Superior temporal gyrus (tissue), 1 donor: ENCODE data around the gene SPATA13.
"Not testable (repeated sequence)": the region's sequence is repeated elsewhere in the genome, so short reads cannot be mapped to it uniquely, and the experiment has no call there.

Experiments
- DNase-seq: peaks from one replicate; pipeline ENCODE4 v3.0.0-alpha.2; 2016; ENCODE audit errors: extremely low spot score

Gene SPATA13

DNA sequence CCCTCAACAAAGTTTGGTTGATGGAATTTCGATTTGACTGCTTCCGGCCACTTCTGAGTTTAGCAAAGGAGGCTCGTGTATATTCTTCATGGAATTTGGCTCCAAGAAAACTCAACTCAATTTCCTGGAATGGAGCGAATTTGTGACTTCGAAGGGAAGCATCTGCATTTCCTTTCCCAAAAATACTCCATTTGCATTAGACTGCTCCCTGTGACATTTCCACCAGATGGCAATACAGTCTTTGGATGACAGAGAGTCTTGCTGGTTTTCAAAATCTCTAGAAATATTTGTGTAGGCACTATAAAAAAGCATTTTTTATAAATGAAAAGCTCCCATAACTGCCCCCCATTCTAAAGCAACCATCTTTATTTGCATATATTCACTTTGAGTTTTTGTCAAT, 152.9 kb downstream of the SPATA13 start:
- DNase-seq: no peak

DNA sequence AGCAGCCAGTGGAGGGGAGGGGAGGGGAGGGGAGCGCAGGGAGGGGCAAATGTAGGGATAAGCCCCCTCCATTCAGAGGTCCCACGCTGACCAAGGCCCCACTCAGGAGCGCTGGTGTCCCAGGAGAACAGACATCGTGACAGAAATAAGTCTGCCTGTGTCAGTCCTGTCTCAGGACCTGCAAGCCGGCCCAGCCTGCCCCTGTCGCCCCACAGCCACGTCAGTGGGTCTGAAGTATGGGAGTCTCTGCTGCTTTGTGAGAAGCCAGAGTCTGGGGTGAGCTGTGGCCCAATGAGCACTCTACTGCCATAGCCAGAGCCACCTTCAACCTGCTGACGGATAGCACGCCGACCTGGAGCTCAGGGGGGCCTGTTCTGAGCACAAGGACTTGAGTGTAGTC, 157.3 kb downstream of the SPATA13 start:
- not testable (repeated sequence) for DNase-seq

DNA sequence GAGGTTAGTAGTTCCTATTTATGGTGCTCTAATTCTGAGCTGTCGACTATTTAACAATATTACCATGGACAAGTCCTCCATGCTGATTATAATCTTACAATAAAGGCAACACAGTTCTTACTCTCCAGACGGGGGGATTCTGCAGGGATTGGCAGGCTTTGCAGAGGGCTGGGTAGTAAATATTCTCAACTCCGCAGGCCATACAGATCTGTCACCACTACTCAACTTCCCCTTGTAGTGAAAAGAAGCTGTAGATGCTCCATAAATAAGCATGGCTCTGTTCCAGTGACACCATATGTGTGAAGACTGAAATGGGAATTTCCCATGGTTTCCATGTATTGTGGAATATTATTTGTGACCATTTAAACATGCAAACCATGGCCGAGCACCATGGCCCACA, 158.4 kb downstream of the SPATA13 start:
- not testable (repeated sequence) for DNase-seq

DNA sequence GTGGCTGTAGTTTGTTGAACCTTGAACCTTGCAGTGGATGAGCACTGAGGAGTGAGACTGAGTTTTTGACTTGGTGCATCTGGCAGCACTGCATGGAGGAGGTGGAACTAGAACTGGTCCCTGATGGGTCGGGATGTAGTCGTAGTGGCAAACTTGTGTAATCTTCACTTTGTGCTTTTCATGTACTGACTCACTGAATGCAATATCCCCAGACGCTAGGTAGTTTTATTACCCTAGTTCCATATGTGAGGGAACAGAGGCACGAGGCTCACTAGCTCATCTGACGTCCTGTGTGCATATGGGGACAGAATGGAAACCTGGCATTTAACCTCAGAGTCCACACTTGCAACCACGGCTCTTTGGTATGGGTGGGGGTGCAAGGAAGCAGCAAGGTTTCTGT, 159.1 kb downstream of the SPATA13 start:
- DNase-seq: not testable (repeated sequence)

DNA sequence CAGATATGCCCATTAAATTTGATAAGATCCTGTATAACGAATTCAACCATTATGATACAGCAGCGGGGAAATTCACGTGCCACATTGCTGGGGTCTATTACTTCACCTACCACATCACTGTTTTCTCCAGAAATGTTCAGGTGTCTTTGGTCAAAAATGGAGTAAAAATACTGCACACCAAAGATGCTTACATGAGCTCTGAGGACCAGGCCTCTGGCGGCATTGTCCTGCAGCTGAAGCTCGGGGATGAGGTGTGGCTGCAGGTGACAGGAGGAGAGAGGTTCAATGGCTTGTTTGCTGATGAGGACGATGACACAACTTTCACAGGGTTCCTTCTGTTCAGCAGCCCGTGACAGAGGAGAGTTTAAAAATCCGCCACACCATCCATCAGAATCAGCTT, 160.9 kb downstream of the SPATA13 start:
- DNase-seq: not testable (repeated sequence)

DNA sequence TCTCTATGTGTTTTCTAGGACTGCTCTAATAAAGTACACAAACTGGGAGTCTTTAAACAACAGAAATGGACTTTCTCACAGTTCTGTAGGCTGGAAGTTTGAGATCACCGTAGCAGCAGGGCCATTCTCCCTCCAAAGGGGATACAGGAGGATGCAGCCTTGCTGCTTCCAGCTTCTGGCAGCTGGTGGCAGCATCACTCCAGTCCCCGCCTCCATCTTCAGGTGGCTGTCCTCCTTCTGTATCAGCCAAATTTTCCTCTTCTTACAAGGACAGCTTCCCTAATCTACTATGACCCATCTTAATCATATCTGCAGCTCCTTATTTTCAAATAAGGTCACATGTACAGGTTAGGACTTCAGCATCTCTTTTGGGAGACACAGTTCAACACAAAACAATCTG, 161.9 kb downstream of the SPATA13 start:
- DNase-seq: not testable (repeated sequence)

DNA sequence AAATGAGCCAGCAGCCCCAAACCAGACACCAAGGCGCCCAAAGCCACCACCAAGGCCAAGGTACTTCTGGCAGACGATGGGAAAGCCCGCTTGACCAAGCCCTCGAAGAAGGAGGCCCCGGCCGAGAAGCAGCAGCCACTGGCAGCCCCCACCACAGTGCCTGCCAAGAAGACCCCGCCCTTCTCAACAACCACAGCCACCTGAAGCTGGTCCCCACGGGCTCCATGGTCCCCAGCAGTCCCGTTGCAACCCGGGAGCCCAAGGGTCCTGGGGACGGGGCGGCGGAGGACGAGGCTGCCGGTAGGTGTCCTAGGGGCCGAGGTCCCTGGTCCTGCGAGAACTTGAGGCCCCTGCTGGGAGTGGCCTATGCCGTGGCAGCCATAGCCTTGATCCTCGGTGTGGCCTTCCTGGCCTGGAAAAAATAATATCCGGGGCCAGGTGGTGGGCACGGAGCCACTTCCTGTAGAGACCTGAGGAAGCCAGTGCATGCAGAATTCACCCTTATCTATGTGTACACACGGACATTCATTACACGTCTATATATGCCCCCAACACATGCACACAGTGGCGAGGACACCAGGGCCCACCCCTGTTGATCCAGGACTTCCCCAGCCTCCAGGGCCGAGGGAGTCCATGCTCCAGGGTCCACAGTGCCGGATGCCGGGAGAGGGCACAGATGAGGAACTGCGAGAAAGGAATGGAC, 162.7 kb downstream of the SPATA13 start:
- DNase-seq: no peak

DNA sequence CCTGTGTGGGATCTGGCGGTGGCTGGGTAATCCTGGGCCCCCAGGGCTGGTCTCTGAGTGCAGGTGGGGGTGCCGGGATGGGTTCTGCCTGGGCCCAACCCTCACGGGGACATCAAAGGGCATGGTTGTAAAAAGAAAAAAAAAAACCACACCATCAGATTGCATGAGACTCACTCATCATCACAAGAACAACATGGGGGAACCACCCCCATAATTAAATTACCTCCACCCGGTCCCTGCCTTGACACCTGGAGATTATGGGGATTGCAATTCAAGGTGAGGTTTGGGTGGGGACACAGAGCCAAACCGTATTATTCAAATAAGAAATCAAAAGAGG, 163.2 kb downstream of the SPATA13 start:
- DNase-seq: no peak

DNA sequence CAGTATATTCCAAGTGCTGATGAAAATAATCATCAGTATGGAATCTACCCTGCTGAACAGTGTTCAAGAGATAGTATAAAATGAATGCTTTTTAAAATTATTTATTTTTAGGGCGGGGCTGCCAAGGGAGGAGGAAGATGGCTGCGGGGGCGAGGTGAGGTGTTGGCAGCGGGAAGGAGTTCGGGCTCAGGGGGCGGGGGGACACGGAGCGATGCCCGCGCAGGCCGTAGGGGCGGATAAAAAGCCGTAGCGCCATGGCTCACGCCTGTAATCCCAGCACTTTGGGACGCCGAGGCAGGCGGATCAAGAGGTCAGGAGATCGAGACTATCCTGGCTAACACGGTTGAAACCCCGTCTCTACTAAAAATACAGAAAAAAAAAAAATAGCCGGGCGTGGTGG, 167.1 kb downstream of the SPATA13 start:
- not testable (repeated sequence) for DNase-seq

DNA sequence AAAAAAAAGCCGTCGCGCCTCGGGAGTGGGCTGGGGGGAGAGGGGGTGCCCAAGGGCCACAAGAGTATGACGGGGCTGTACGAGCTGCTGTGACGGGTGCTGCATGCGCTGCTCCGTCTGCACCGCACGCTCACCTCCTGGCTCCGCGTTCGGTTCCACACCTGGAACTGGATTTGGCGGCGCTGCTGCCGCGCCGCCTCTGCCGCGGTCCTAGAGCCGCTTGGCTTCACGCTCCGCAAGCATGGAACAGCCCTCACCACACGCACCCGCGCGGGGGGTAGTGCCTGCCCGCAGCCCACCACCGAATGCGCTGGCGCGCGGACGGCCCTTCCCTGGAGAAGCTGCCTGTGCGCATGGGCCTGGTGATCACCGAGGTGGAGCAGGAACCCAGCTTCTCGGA, 167.6 kb downstream of the SPATA13 start:
- no peak for DNase-seq

DNA sequence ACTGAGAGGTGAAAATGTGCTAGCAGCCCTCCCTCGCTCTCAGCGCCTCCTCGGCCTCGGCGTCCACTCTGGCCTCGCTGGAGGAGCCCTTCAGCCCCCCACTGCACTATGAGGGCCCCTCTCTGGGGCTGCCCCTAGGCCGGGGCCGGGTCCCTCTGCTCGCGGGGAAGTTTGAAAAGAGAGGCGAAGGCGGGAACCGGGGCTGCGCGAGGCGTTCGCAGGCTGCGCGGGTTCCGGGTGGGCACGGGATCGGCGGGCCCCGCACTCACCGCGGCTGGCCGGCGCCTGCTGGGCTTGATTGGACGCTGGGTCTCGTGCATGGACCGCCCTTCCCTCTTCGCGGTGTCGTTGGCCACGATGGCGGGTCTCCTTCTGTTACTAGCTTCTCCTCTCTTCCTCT, 178.2 kb downstream of the SPATA13 start:
- no peak for DNase-seq

DNA sequence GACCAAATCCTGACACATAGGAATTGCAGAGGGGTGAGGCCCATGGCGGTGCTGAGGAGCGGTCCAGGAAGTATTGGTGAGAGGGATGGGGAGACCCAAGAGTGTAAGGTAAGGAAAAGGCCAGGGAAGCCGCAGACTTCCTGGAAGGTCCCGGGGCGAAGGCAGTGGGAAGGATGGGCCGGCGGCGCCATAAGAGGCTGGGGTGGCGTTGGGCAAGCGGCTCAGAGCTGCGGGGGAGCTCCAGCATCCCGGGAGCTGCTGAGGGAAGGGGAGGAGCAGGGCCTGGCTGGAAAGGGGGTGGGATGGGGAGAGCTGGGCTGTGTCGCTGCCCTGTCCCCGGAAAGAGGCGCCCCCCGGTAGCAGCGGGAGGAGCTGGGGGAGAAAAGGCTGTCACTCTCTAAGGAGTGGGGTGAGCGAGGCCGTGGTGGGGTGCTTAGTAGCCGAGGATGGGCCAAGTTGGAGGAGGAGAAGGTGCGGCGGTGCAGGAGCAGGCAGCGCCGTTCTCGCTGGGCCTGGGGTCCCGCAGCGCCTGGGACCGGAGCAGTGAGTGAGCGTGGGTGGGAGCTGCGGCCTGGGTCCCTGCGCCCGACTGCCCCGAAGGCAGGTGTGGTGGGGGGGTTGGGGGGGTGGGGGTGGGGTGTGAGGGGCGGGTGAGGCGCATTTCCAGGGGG, 179.6 kb downstream of the SPATA13 start:
- no peak for DNase-seq

DNA sequence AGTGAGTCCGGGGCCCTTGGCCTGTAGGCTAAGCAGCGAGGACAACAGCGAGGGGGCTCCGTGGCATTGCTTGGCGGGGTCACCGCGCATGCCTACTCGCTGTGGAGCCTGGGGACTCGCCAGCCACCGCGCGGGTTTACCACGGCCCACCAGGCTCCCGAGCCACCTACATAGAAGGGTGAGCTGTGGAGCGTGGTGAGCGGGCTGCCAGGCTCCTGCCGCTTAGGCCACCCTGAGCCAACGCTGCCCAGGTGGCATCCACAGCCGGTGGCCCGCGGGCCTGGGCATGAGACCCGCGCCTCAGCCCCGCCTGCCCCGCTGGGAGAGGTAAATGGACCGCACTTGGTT, 180.1 kb downstream of the SPATA13 start:
- no peak for DNase-seq

DNA sequence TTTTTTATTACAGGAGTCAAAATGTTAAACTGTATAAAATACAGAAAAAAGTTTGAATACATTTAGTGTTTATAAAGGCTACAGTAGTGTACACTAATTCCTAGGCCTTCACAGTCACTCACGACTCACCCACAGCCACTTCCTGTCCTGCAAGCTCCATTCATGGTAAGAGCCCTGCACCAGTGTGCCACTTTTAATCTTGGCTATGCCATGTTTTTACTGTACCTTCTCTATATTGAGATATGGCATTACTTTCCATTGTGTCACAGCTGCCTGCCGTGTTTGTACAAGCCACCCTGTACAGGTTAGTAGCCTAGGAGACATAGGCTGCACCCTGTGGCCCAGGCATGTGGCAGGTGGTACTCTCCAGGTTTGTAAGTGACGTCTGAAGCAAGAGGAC, 180.9 kb downstream of the SPATA13 start:
- DNase-seq: no peak

DNA sequence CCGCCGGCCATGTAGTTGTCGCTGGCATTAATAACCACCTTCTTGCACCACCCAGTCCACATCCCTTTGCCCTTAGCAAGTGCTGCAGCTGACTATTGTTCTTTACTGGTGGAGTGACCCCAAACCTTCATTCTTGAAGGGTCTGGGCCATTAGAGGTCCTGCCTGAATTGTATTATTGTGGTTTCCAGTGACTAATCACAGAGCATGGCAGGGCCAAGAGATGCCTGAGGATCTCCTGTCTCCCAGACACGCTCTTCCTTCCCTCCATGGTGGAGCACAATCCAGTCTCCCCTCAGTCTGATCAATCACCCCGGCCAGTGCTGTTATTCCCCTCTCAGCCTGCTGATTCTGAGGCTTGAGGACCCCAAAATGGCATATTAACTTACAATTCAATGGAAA, 187.9 kb downstream of the SPATA13 start:
- DNase-seq: no peak

DNA sequence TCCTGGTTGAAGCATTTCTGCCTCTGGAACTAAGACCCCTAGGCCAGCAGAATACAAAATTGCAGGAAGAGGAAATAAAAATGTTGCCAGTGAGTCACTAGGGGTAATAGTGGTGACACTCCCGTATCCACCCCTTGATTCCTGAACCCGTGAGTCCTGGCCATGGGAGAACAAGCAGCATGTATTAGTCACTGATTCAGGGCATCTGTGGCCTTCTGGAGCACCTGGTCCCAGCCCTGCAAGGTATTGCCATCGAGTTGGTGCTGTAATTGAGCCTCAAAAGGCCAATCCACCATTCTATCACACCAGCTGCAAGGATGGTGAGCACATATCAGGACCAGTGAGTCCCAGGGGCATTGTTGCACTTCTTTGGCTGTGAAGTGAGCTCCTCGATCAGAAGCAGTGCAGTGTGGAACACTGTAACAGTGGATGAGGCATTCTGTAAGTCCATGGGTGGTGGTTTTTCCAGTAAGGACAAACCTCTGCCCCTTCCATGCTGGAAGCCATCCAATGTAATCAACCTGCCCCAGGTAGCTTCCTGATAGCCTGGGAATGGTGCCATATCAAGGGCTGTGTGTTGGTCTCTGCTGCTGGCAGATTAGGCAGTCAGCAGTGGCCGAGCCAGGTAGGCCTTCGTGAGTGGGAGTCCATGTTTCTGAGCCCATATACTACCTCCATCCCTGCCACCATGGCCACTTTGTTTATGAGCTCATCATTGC, 188.4 kb downstream of the SPATA13 start:
- no peak for DNase-seq

DNA sequence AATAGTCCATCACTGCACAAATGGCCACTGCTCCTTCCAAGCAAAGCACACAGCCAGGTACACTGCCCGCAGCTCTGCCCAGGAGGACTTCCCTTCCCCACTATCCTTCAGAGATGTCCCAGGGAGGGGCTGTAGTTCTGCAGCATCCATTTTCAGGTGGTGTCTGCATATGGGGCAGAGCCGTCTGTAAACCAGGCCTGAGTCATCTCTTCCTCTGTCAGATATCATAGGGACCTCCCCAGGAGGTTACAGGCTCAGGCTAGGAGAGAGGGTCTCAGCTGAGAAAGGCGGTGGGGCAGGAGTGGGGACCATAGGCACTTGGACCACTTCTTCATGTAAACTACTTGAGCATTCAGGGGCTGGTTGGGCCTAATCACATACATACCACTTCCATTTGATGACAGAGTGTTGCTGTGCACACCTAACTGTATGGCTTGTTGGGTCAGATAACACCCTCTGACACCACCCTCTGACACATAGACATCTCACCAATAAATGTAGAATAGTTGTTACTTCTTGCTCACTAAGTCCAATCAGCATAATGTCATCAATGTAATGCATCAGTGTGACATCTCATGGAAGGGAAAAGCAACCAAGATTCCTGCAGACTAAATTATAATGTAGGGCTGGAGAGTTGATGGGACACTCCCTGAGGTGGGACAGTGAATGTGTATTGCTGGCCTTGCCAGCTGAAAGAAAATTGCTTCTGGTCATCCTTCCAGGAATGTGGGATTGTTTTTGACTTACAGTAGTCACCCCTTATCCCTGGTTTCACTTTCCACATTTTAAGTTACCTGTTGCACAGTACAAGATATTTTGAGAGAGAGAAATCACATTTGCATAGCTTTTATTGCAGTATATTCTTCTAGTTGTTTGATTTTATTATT, 189.5 kb downstream of the SPATA13 start:
- DNase-seq: not testable (repeated sequence)

DNA sequence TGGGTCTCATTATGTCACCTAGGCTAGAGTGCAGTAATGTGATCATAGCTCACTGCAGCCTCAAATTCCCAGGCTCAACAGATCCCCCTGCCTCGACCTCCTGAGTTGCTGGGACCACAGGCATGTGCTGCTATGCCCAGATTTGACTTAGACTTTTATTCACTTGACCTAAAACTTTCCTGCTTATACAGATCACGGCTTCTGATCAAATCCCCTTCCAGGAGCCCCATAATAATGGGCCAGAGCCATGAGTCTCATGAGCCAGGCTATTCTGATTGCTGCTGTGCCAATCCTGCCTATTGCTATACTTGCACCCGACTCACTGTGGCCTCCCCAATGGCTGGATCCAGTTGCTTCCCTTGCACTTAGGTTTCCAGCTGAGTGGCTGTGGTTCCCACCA, 190.9 kb downstream of the SPATA13 start:
- no peak for DNase-seq

DNA sequence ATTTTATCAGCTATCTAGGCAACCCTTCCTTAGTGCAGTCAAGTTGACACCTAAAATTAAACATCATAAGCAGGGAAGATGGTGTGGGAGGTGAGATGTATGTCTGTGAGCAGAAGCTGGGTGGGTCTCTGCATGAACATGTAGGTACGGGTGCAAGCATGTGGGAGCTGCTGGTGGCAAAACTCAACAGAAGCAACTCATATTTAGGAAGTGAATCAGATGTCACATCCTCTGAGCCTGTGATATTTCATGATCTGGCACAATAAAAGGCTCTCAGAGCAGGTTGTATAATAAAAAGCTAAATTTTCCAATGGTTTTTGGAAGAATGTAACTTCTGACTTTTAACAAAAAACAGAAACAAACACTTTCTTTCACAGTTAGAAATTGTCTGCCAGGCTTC, 193.2 kb downstream of the SPATA13 start:
- no peak for DNase-seq

DNA sequence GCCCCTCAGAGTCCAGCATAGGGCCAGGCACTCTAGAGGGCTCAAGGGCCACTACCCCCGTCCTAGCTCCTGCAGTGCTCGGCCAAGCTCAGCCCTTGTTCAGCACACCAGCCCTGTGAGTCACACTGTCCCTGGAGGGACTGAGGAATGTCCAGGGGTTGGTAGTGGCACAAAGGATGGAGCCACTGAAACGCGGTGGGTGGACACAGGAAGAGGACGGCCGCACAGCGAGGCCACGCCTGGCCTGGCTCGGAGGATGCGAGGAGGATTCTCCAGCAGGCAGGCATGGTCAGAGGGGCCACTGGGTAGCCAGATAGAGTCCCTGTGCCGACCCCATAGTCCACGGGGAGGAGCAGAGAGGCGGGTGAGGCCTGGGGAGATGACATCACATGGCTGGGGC, 194.6 kb downstream of the SPATA13 start:
- no peak for DNase-seq

DNA sequence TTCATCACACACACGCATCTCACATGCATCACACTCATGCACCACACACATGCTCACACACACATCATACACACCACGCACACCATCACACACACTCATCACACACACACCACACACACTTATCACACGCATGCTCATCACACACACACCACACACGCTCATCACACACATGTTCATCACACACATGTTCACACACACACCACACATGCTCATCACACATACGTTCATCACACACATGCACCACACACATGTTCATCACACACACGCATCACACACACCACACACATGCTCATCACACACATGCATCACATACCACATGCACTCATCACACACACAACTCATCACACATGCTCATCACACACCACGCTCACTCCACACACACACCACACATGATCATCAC, 195.8 kb downstream of the SPATA13 start:
- DNase-seq: no peak
